ENCODE data around the gene ERGIC1.

The ERGIC1 gene

DNA sequence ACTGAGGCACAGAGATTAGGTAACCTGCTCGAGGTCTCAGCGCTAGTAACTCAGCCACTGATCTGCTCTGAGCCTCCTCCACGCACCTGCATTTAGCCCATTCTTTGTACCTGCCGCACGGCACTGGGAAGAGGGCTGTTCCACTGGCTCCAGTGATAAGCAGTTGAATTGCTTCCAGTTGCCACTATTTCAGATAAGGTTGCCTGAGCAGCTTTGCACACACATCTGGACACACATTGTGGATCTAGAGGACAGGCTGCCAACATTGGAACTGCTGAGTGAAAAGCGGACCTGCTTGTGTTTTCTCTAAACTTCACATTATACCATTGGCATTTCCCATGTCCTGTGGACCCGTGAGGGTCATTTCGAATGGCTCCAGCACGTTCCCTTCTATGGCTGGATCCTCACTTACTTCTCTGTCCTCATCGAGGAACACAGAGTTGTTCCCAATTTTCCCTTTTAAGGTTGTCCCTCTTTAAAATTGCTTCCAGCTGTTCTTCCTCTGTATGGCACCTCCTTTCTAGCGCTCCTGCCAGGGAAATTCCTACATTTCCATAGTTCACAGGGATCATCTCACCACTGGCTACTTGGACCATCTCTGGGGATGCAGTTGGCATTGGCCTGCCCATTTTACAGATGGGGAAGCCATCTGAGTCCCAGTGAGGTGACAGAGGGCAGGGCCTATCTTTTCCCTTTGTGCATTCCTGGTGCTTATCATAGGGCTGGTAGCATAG is 79.2 kb downstream of the ERGIC1 start:
- H3K4me3 ChIP-seq (ENCODE audit: low read length): no peak overlapping the region
- no peak for TF ChIP-seq CTCF (IDR thresholded peaks at IDR 0.05; ENCODE audit: insufficient read depth, low read depth, low read length, missing control alignments)
- no peak for DNase-seq (ENCODE audit: low read depth)

DNA sequence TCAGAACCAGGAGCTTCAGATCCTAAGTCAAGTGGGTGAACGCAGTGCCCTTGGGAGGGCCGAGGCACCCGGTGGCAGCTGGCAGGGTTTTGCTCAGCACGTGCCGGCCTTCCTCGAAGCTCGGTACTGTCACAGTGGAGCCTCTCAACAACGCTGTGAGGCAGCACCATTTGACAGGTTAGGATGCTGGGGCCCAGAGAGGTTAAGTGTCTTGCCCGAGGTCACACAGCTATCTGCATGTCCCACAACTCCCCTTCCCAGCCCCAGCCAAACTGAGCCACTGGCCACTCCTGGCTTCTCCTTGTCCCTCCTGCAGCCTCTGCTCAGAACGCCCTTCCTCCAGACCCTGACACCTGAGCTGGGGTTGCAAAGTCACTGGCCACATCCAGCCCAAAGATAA is 81.5 kb downstream of the ERGIC1 start:
- DNase-seq (ENCODE audit: low read depth): no peak
- no peak overlapping the region for H3K4me3 ChIP-seq (ENCODE audit: low read length)
- TF ChIP-seq CTCF (IDR thresholded peaks at IDR 0.05; ENCODE audit: insufficient read depth, low read depth, low read length, missing control alignments): no peak

DNA sequence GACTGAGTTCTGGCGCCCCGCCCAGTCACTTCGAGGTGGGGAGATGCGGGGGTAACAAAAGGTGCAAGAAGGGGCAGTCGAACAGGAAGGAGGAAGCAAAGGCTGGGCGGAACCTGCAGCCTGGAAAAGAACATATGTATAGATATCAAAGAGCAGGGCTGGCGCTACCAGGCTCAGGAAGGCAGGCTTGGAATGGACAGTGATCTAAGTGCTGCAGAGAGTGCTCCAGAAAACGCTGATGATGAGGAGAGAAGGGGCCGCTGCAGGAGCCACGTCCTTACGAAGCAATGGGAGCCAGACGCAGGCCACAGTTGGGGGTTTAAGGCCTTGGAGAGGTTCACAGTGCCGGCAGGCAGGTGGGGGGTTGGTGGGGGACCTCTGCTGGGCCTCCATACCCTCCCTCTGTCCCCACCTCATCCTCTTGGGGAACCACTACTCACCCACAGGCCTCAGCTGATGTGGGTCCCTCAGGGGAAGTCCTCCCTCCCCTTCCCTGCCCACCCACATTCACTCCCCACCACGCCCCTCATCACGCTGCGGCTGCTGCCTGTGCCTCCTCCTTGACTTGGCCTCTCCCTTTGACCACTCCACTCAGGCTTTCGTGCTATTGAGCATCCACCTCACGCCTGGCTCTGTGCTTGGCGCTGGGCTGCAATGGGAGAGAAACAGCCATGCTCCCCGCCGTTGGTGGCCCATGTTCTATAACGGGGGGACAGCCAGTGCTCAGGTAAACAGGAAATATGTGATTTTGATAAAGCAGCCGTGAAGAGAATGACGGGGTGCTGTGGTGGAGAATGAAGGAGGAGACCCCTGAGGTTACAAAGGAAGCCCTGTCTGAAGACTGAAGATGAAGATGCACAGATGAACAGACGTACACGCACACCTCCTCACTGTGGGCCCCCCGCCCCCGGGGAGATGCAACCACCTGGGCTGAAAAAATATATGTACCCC is 84.6 kb downstream of the ERGIC1 start:
- H3K4me3 ChIP-seq (ENCODE audit: low read length): no peak overlapping the region
- DNase-seq (ENCODE audit: low read depth): no peak
- no peak for TF ChIP-seq CTCF (IDR thresholded peaks at IDR 0.05; ENCODE audit: insufficient read depth, low read depth, low read length, missing control alignments)

GRCh38 chr5:172919525-172920446 is 85.7 kb downstream of the ERGIC1 start:
- no peak for TF ChIP-seq CTCF (IDR thresholded peaks at IDR 0.05; ENCODE audit: insufficient read depth, low read depth, low read length, missing control alignments)
- no peak for DNase-seq (ENCODE audit: low read depth)
- H3K4me3 ChIP-seq (ENCODE audit: low read length): no peak overlapping the region

DNA sequence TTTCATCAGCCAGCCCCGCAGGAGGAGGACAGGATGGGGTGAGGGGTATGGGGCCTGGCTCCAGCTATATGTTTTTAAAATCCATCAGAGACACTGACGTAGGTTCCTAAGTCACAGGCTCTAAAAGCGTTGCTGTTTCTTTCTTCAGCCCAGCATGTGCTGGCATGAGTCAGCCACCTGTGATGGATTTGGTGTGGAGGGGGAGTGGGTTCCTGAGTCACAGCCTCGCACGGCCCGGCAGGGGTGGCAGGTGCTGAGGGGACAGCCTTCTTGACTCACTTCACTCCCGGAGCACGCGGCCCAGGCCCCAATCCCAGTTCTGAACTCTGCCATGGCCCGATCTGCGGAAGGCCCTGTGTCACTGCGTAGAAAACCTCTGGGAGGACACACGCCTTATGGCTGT is 86.4 kb downstream of the ERGIC1 start:
- peak; percentile 84 for DNase-seq (ENCODE audit: low read depth)
- H3K4me3 ChIP-seq (ENCODE audit: low read length): no peak overlapping the region
- TF ChIP-seq CTCF (IDR thresholded peaks at IDR 0.05; ENCODE audit: insufficient read depth, low read depth, low read length, missing control alignments): no peak

DNA sequence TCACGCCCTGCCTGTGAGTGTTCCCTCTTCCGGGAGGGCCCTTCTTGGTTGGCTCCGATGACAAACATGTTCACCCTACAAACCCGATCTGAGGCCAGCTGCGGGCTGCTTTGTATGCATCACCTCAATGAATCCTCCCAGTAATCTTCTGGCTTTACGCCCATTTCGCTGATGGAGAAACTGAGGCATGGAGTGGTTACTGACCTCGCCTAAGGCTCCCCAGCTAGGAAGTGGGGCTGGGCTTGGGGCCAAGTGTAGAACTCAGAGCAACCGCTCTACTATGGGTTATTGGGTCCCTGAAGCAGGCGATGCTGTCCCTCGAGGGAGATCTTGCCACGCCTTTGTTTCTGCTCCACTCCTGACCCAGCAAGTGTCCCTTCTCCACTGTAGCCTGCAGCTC is 86.9 kb downstream of the ERGIC1 start:
- H3K4me3 ChIP-seq (ENCODE audit: low read length): no peak overlapping the region
- no peak for TF ChIP-seq CTCF (IDR thresholded peaks at IDR 0.05; ENCODE audit: insufficient read depth, low read depth, low read length, missing control alignments)
- no peak for DNase-seq (ENCODE audit: low read depth)

Measured in epithelial cell of esophagus (primary cell).